Measurements from ENCODE around the gene NR1D1.

The NR1D1 gene

GRCh38 chr17:40130352-40131042 lies 30.1 kb upstream of the NR1D1 start:
- TF ChIP-seq CTCF (IDR thresholded peaks at IDR 0.05; ENCODE audit: borderline replicate concordance, control extremely low read depth, extremely low read depth, insufficient read depth, missing control alignments) = no peak
- no peak for DNase-seq (ENCODE audit: low spot score)
- in situ Hi-C loops (cut with MboI; ENCODE audit: low sequenced_read_pairs, unreplicated experiment) = no loop called here

DNA sequence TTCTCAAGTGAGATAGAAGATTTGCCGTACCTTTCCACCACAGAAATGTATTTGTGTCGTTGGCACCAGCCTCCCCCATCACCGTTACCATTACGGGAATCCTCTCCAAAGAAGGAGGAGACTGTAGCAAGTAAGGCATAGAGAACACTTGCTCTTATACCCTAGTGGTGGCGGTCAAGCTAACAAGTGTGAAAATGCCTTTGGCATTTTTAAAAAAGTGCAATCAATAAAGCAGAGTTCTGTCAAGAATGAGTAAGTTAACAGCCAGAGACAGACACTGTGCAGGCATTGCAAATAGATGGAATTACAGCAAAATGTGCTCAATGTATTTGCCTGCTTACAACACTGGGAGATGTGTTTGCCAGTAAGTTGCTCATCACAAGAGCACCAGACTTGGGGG lies 29.1 kb upstream of the NR1D1 start:
- no peak for DNase-seq (ENCODE audit: low spot score)
- in situ Hi-C loops (cut with MboI; ENCODE audit: low sequenced_read_pairs, unreplicated experiment) = no loop called here
- TF ChIP-seq CTCF (IDR thresholded peaks at IDR 0.05; ENCODE audit: borderline replicate concordance, control extremely low read depth, extremely low read depth, insufficient read depth, missing control alignments) = no peak

GRCh38 chr17:40124279-40125141 lies 24.1 kb upstream of the NR1D1 start:
- DNase-seq (ENCODE audit: low spot score) = no peak
- in situ Hi-C loops (cut with MboI; ENCODE audit: low sequenced_read_pairs, unreplicated experiment) = no loop called here
- no peak for TF ChIP-seq CTCF (IDR thresholded peaks at IDR 0.05; ENCODE audit: borderline replicate concordance, control extremely low read depth, extremely low read depth, insufficient read depth, missing control alignments)

GRCh38 chr17:40123811-40124114 lies 23.4 kb upstream of the NR1D1 start:
- in situ Hi-C loops (cut with MboI; ENCODE audit: low sequenced_read_pairs, unreplicated experiment) = no loop called here
- DNase-seq (ENCODE audit: low spot score) = no peak
- no peak for TF ChIP-seq CTCF (IDR thresholded peaks at IDR 0.05; ENCODE audit: borderline replicate concordance, control extremely low read depth, extremely low read depth, insufficient read depth, missing control alignments)

GRCh38 chr17:40122999-40123810 lies 22.8 kb upstream of the NR1D1 start:
- TF ChIP-seq CTCF (IDR thresholded peaks at IDR 0.05; ENCODE audit: borderline replicate concordance, control extremely low read depth, extremely low read depth, insufficient read depth, missing control alignments) = no peak
- in situ Hi-C loops (cut with MboI; ENCODE audit: low sequenced_read_pairs, unreplicated experiment) = no loop called here
- DNase-seq (ENCODE audit: low spot score) = peak; percentile 67

Measured in GM13976 (cell line).